H1 (cell line): ENCODE measurements around the gene CCDC179. TPM values are rescaled to one million over a fixed set of nuclear protein-coding genes. Genes with fewer than 3 reads are reported as not detected.

Experiments used
- TBP ChIP-seq: IDR thresholded peaks from 2 replicates; pipeline ENCODE4 v1.6.1; 2011; ENCODE audit warnings: low read depth, low read length, improper control_type of control experiment
- polyA plus RNA-seq, 7 experiments: library from polyadenylated mRNA; depleted of rRNA in 3 of 7; stranded (reverse) in 5 of 7; unstranded in 2 of 7; fragments of >200 nt in 5 of 7; fragments of 200-250 nt in 2 of 7; gene quantifications; 1 replicate in 5 of 7; 2 replicates in 1 of 7; 4 replicates in 1 of 7; pipeline versions ENCODE4 v1.2.1 to v1.2.3, GENCODE V29; 2011 to 2013; ENCODE audit warnings: missing spikeins in 2 of 7, mixed read lengths in 2 of 7
- total RNA-seq: library from RNA; stranded (reverse); fragmentation: NEBNext Ultra II Directional; extraction: Animal tissue kit (Norgen Biotek cat#: 25700); gene quantifications from 2 replicates; pipeline ENCODE4 v1.2.1, GENCODE V29; 2021

Gene CCDC179
- total and polyA plus RNA-seq, 2 of the 8 experiments (the other 6 are each of a cell fraction or from before 2014, with no cell fraction given), result not detected

GRCh38 chr11:22875869-22876473, 15.7 kb upstream of the CCDC179 start (continued):
- TF ChIP-seq TBP, result no peak
